Measurements from ENCODE around the gene TPD52L3.

- no peak for TF ChIP-seq GATA2 (IDR thresholded peaks at IDR 0.05; ENCODE audit: low read depth, low read length)
- no peak for TF ChIP-seq GATA3 (IDR thresholded peaks at IDR 0.05; ENCODE audit: low read depth, low read length)
Measured at GRCh38 chr9:6348766-6349165, 20.6 kb downstream of the TPD52L3 start.
